Esophagus muscularis mucosa (tissue), 3 donors: ENCODE results near the gene PSMC5.

Experiments used
- POLR2AphosphoS5 ChIP-seq, 2 donors: sonication (generic); formaldehyde crosslinking; IDR thresholded peaks; one replicate each; pipeline ENCODE4 v1.6.1; 2017; ENCODE audit warnings: antibody characterized with exemption in 2 of 2
- TF ChIP-seq, protein P1 (sequence below), 3 experiments: fragments of 200-600 bp in 2 of 3; fragments of 450-650 bp in 1 of 3; sonication (generic) in 2 of 3; IDR thresholded peaks; one replicate each; pipeline ENCODE4 v1.5.1; 2017 to 2019; ENCODE audit warnings: antibody characterized with exemption in 3 of 3, mild to moderate bottlenecking in 2 of 3, moderate library complexity in 1 of 3

GRCh38 chr17:63832014-63832413, 4.8 kb downstream of the PSMC5 start:
- TF ChIP-seq, protein P1, sequence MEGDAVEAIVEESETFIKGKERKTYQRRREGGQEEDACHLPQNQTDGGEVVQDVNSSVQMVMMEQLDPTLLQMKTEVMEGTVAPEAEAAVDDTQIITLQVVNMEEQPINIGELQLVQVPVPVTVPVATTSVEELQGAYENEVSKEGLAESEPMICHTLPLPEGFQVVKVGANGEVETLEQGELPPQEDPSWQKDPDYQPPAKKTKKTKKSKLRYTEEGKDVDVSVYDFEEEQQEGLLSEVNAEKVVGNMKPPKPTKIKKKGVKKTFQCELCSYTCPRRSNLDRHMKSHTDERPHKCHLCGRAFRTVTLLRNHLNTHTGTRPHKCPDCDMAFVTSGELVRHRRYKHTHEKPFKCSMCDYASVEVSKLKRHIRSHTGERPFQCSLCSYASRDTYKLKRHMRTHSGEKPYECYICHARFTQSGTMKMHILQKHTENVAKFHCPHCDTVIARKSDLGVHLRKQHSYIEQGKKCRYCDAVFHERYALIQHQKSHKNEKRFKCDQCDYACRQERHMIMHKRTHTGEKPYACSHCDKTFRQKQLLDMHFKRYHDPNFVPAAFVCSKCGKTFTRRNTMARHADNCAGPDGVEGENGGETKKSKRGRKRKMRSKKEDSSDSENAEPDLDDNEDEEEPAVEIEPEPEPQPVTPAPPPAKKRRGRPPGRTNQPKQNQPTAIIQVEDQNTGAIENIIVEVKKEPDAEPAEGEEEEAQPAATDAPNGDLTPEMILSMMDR (IDR thresholded peaks at IDR 0.05), result no peak
- no peak for TF ChIP-seq POLR2AphosphoS5 (IDR thresholded peaks at IDR 0.05)
